Sigmoid colon (tissue), 4 donors: ENCODE data around the gene EEFSEC.

Experiments
- CTCF ChIP-seq, 4 experiments: fragments of 450-650 bp in 3 of 4; fragments of 200-600 bp in 1 of 4; IDR thresholded peaks; one replicate each; pipeline ENCODE4 v1.5.1; 2016 to 2019; ENCODE audit warnings: antibody characterized with exemption in 4 of 4, mild to moderate bottlenecking in 3 of 4, moderate library complexity in 2 of 4
- POLR2AphosphoS5 ChIP-seq, 4 donors: sonication (generic); formaldehyde crosslinking; IDR thresholded peaks; one replicate each; pipeline ENCODE4 v1.6.1; 2017; ENCODE audit warnings: antibody characterized with exemption in 4 of 4

- TF ChIP-seq CTCF (IDR thresholded peaks at IDR 0.05) (no peak), POLR2AphosphoS5 (IDR thresholded peaks at IDR 0.05) (peak in 2 of 4 donors; percentile 36 to 59)
These were observed 128.4 kb downstream of the EEFSEC start for GRCh38 chr3:128281461-128282367.
